ENCODE data around the gene USF2. TPM values are rescaled to one million over a fixed set of nuclear protein-coding genes. Genes with fewer than 3 reads are reported as not detected.

Gene USF2
- total RNA-seq, 2 experiments from 2014 or later: 138 to 154 TPM

DNA sequence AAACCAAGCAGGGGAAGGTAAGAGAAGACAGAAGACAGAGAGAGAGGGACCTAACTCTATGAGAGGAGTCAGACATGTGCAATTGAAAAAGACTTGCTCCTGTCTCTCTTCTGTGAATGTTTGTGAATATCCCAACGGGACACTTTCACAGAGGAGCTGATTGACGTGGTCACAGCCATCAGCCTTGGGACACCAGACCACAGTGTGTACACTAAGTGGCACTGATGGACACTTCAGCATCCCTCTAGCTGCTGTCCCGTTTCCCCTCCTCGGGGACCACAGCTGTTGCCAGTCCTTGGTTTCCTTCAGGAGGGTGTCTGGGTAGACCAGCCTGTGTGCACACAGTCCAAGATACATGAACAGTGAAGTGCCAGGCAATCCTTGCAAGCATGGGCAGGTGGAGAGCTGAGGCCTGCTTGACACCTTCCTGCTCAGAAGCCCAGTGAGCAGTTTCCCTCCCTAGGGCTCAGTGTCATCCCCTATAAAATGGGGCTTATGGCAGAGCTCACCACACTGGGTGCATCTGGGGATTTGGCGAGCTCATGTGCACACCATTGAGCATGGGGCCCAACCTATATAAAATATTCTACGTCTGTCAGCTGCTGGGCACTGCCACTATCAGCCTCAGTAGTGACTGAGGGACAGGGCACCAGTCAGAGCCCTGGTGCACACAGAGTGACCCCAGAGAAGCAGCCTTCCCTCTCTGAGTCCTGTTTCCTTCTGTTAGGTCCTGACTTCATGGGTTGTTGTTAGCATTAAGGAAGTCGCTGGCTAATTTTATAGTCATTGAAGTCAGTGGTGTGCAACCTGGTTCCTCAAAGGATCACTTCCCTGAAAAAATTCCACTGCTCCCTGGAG, 4.3 kb upstream of the USF2 start:
- Mint-ChIP-seq H3K9me3 (ENCODE audit: low read depth) (no peaks in the 10 kb centered on the region), H3K4me3 (no peak overlapping the region), H3K36me3 (peaks cover 4% of the 10 kb centered on the region), H3K27me3 (no peaks in the 10 kb centered on the region), H3K4me1 (peaks cover 11% of the 10 kb centered on the region), H3K27ac (peak overlapping the region; percentile 17)
- DNase-seq: no peak
- CTCF ChIA-PET: interaction anchor here (0.8 to 2.7 kb wide), 5 partner anchors 10 to 123 kb away, joined by 3 to 14 read pairs (median 4); partner anchors contain the start of gene FXYD7
- no peak for ATAC-seq

DNA sequence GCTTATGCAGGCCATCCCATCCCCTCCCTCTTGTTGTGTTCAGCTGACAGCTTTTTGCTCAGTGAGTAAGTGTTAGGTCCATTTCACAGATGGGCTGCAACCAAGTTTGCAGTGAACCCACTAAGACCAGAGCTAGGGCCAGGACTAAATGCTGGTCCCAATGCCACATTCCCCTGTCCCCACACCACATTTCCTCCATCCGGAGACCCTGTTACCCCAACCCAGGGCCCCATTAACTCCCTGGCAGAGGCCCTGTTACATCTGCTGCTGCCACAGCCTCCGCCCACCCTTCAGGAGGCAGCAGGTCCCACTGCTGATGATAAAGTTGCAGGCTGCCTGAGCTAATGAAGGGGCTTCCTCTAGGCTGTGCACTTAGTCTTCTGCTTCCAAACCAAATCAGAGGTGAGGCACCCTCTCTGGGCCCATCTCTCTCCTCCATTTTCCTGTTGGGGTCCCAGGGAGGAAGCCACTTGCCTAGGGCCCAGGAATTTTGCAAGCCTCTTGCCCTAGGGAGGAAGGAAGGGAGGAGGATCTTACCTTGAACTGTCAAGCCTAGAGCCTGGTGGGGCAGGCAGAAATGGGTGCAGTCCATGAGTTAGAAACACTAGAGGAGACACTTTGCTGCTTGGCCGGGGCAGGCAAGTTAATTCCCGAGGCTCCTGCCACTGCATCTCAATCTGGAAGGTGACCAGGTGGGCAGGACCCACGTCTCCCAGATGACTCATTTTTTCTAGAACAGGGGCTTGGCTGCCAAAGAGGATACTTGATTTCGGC, 3.4 kb upstream of the USF2 start:
- peaks cover 4% of the 10 kb centered on the region for H3K36me3 Mint-ChIP-seq
- peak overlapping the region; percentile 63 for H3K27ac Mint-ChIP-seq
- H3K9me3 Mint-ChIP-seq (ENCODE audit: low read depth): no peaks in the 10 kb centered on the region
- DNase-seq (no peak), ATAC-seq (no peak)
- peak overlapping the region; percentile 40 for H3K4me3 Mint-ChIP-seq
- CTCF ChIA-PET: interaction anchor here (0.8 to 2.7 kb wide), 5 partner anchors 10 to 123 kb away, joined by 3 to 14 read pairs (median 4); partner anchors contain the start of gene FXYD7
- H3K4me1 Mint-ChIP-seq: peaks cover 14% of the 10 kb centered on the region
- H3K27me3 Mint-ChIP-seq: no peaks in the 10 kb centered on the region

DNA sequence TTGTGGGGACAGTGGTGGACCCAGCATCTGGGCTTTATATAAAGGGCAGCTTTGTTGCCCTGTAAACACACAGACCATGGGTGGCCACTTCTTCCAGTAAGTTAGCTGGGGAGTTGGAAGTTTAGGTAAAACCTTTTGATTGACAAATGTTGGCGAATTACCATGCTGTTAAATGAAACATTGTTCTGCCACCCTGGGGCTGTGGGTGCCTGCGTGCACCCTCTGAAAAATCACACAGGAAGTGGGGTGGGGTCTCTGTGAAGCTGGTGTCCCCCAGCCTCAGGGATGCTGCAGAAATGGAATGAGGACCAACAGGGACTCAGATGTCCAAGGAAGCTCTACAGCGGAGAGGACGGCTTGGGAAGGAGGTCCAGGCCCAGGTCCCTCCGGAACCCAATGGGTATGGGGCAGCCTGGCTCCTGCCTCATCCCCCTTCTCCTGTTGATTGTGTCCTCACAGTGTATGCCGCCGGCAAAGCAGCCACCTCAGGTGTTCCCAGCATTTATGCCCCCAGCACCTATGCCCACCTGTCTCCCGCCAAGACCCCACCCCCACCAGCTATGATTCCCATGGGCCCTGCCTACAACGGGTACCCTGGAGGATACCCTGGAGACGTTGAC, 2.8 kb upstream of the USF2 start:
- no peaks in the 10 kb centered on the region for H3K27me3 Mint-ChIP-seq
- ATAC-seq: no peak
- H3K36me3 Mint-ChIP-seq: peaks cover 9% of the 10 kb centered on the region
- CTCF ChIA-PET: interaction anchor here (1.7 kb wide), 1 partner anchor 123 kb away, joined by 5 read pairs; the partner anchor contains the start of gene FXYD7
- no peaks in the 10 kb centered on the region for H3K9me3 Mint-ChIP-seq (ENCODE audit: low read depth)
- H3K27ac Mint-ChIP-seq: peak overlapping the region; percentile 63
- H3K4me3 Mint-ChIP-seq: peak overlapping the region; percentile 40
- peaks cover 17% of the 10 kb centered on the region for H3K4me1 Mint-ChIP-seq
- DNase-seq: no peak

DNA sequence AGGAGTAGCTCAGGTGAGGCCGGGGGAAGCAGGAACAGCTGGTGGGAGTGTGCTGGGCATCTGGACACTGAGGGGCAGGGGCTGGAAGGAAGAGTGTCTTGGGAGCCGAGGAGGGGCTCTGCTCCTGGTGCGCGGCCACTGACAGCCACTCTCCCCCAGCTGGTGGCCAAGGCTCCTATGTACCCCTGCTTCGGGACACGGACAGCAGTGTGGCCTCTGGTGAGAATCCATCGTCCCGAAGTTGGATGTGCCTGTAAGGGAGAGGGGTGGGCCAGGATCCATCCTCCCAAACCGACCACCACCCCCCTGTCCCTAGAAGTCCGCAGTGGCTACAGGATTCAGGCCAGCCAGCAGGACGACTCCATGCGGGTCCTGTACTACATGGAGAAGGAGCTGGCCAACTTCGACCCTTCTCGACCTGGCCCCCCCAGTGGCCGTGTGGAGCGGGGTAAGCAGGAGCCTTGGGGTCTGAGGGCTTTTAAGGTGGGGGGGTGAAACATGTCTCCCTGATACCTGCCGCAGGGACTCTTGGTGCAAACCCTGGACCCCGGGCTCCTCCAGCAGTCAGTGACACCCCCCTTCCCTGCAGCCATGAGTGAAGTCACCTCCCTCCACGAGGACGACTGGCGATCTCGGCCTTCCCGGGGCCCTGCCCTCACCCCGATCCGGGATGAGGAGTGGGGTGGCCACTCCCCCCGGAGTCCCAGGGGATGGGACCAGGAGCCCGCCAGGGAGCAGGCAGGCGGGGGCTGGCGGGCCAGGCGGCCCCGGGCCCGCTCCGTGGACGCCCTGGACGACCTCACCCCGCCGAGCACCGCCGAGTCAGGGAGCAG, 2.0 kb upstream of the USF2 start:
- DNase-seq (no peak), ATAC-seq (no peak)
- no peaks in the 10 kb centered on the region for H3K9me3 Mint-ChIP-seq (ENCODE audit: low read depth)
- H3K4me1 Mint-ChIP-seq: peaks cover 17% of the 10 kb centered on the region
- peaks cover 16% of the 10 kb centered on the region for H3K36me3 Mint-ChIP-seq
- H3K27me3 Mint-ChIP-seq: no peaks in the 10 kb centered on the region
- peak overlapping the region; percentile 89 for H3K4me3 Mint-ChIP-seq
- peak overlapping the region; percentile 90 for H3K27ac Mint-ChIP-seq
- CTCF ChIA-PET: no interaction called here

DNA sequence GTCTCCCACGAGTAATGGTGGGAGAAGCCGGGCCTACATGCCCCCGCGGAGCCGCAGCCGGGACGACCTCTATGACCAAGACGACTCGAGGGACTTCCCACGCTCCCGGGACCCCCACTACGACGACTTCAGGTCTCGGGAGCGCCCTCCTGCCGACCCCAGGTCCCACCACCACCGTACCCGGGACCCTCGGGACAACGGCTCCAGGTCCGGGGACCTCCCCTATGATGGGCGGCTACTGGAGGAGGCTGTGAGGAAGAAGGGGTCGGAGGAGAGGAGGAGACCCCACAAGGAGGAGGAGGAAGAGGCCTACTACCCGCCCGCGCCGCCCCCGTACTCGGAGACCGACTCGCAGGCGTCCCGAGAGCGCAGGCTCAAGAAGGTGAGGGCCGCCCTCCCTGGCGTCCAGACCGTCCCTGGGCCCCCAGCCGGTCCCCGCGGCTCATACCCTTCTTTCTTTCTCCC, 1.4 kb upstream of the USF2 start:
- Mint-ChIP-seq H3K27me3 (no peaks in the 10 kb centered on the region), H3K27ac (peak overlapping the region; percentile 90), H3K4me3 (peak overlapping the region; percentile 89), H3K4me1 (peaks cover 17% of the 10 kb centered on the region), H3K9me3 (ENCODE audit: low read depth) (no peaks in the 10 kb centered on the region), H3K36me3 (peaks cover 20% of the 10 kb centered on the region)
- ATAC-seq (peak; percentile 29), DNase-seq (peak; percentile 64)
- CTCF ChIA-PET: interaction anchor here (1.1 to 1.4 kb wide), 2 partner anchors 28 to 228 kb away, joined by 3 read pairs; no protein-coding TSS in a partner anchor

DNA sequence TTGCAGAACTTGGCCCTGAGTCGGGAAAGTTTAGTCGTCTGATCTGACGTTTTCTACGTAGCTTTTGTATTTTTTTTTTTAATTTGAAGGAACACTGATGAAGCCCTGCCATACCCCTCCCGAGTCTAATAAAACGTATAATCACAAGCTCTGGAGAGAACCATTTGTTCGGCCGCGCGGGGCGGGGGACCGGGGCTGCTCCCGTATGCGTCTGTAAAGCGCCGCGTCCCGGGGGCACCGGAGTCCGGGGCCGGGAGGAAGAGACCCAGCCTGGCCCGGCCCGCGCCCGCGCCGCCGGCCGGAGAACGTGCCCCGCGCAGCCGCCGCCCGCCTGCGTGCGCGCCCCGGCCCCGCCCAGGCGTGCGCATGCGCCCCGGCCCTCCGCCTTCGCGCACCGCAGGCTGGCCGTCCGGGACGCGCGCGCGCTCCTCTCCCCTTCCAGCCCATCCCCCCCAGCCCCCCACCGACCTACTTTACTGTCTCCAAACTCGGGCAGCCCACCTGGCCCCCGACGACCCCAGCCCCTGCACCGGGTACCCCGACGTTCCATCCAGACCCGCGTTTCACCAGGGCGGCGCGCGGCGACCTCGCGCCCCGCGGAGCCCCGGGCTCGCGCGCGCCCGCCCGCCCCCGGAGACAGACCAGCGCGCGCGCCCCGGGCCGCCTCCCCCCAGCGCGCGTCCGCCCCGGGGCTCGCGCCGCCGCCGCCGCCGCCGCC, 785 bp upstream of the USF2 start:
- Mint-ChIP-seq H3K4me1 (peaks cover 17% of the 10 kb centered on the region), H3K4me3 (peak overlapping the region; percentile 89), H3K9me3 (ENCODE audit: low read depth) (no peaks in the 10 kb centered on the region), H3K36me3 (peaks cover 21% of the 10 kb centered on the region), H3K27ac (peak overlapping the region; percentile 90), H3K27me3 (no peaks in the 10 kb centered on the region)
- CTCF ChIA-PET: interaction anchor here (1.1 to 3.3 kb wide), 3 partner anchors 28 to 227 kb away, joined by 3 to 16 read pairs (median 3); no protein-coding TSS in a partner anchor
- ATAC-seq: peak; percentile 72
- peak; percentile 79 for DNase-seq

DNA sequence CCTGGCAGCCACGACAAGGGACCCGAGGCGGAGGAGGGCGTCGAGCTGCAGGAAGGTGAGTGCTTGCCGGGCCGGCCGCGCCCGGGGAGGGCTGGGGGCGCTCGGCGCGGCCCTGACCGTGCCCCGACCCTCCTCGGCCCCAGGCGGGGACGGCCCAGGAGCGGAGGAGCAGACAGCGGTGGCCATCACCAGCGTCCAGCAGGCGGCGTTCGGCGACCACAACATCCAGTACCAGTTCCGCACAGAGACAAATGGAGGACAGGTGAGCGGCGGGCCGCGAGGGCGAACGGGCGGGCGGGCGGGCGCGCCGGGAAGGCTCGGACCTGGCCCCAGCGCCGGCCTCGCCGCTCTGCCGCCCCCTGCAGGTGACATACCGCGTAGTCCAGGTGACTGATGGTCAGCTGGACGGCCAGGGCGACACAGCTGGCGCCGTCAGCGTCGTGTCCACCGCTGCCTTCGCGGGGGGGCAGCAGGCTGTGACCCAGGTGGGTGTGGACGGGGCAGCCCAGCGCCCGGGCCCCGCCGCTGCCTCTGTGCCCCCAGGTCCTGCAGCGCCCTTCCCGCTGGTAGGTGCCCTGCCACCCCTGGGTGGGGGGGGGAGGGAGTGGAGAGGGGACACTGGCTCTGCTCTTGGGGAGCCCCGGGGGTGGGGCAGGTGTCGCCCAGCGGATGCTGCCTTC, 816 bp downstream of the USF2 start:
- peak; percentile 86 for DNase-seq
- Mint-ChIP-seq H3K36me3 (peaks cover 24% of the 10 kb centered on the region), H3K27ac (peak overlapping the region; percentile 54), H3K9me3 (ENCODE audit: low read depth) (no peaks in the 10 kb centered on the region), H3K4me3 (peak overlapping the region; percentile 62), H3K4me1 (peaks cover 19% of the 10 kb centered on the region), H3K27me3 (no peaks in the 10 kb centered on the region)
- CTCF ChIA-PET: interaction anchor here (0.6 to 3.3 kb wide), 5 partner anchors 19 to 225 kb away, joined by 3 to 16 read pairs (median 4); no protein-coding TSS in a partner anchor
- peak; percentile 63 for ATAC-seq

DNA sequence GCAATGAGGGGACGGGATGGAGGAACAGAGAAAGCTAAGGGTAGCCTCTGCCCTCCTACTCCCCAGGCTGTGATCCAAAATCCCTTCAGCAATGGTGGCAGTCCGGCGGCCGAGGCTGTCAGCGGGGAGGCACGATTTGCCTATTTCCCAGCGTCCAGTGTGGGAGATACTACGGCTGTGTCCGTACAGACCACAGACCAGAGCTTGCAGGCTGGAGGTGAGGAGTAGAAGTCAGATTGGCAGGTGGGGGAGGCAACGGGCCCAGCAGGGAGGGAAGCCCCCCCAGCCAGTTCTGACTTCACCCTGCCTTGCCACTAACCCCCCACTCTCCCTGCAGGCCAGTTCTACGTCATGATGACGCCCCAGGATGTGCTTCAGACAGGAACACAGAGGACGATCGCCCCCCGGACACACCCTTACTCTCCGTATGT, 1.6 kb downstream of the USF2 start:
- CTCF ChIA-PET: interaction anchor here (1.0 to 3.3 kb wide), 3 partner anchors 77 to 129 kb away, joined by 3 to 16 read pairs (median 5); partner anchors contain the start of gene FFAR1
- Mint-ChIP-seq H3K4me1 (peaks cover 19% of the 10 kb centered on the region), H3K36me3 (peaks cover 24% of the 10 kb centered on the region), H3K27me3 (no peaks in the 10 kb centered on the region), H3K4me3 (peak overlapping the region; percentile 62), H3K27ac (no peak overlapping the region), H3K9me3 (ENCODE audit: low read depth) (no peaks in the 10 kb centered on the region)
- DNase-seq (no peak), ATAC-seq (no peak)

DNA sequence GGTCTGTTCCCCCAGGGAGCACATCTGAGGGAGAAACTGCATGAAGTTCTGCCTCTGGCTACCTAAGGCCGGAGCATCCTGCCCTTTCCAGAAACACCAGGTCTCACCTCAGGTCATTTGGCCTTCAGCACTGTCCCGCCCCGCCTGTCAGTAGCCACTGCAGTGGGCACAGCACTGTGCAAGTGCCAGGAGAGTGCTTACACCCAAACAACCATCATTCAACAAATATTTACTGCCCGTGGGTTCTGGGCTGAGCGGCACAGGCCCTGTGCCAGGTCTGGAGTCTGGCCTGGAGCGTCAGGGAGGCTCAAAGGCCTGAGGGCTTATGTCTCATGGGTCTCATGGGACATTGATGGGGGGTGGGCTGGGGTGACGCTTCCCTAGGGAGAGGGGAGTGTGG, 2.8 kb downstream of the USF2 start:
- Mint-ChIP-seq H3K27me3 (no peaks in the 10 kb centered on the region), H3K27ac (no peak overlapping the region), H3K4me3 (no peak overlapping the region), H3K4me1 (peaks cover 9% of the 10 kb centered on the region), H3K9me3 (ENCODE audit: low read depth) (no peaks in the 10 kb centered on the region), H3K36me3 (peaks cover 21% of the 10 kb centered on the region)
- ATAC-seq: no peak
- CTCF ChIA-PET: no interaction called here
- DNase-seq: no peak

DNA sequence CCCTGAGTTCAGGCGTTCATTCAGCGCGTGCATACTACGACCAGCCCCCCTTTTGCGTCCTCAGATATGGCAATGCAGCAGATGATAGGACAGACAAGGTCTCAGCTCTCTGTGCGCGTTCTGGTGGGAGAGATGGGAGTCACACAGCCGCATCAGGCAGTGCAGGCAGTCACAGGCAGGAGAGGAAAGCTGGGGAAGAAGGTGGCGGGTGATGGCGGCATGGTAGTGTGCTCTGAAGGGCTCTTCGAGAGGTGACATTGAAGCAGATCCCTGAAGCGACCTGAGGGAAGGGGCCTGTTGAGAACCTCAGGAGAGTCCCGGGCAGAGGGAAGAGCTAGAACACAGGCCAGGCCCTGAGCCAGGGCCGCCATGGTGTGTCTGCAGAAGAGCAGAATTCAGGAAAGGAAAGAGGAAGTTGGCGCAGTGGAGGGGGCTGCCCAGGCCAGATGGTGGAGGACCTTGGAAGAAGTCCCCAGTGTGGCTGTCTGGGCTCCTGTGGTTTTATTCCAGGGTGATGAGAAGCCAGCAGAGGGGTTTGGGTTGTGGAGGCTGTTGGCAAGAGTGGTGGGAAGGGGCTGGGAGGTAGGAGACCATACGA, 3.5 kb downstream of the USF2 start:
- peaks cover 21% of the 10 kb centered on the region for H3K36me3 Mint-ChIP-seq
- ATAC-seq (no peak), DNase-seq (no peak)
- H3K9me3 Mint-ChIP-seq (ENCODE audit: low read depth): no peaks in the 10 kb centered on the region
- H3K4me1 Mint-ChIP-seq: peaks cover 7% of the 10 kb centered on the region
- CTCF ChIA-PET: no interaction called here
- H3K27ac Mint-ChIP-seq: no peak overlapping the region
- no peaks in the 10 kb centered on the region for H3K27me3 Mint-ChIP-seq
- no peak overlapping the region for H3K4me3 Mint-ChIP-seq

DNA sequence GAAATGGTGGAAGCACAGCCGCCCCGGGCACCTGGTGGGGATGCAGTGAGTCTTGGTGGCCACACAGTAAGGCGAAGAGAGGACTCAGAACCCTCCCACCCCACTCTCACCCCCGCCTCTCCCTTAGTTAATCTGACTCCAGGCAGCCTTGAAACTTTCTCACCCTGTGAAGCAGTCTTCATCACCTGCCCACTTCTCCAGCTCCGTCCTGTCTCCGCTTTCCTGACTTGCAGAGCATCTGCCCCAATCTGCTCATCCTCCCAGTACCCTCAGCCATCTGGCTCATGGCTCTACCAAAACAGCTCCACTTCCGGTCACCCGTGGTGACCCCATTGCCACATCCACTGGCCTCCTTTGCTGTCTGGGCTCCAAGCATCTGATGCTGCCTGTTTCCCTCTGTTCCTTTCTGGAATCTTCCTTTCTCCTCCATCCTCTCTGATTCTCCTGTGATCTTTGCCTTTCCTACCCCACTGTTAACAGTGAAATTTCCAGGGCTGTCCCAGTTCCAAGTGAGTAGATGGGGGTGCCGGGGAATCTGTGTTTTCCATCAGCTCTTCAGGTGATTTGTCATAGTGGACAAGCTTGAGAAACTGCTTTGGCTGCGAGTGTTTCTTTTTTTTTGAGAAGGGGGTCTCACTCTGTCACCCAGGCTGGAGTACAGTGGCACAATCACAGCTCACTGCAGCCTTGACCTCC, 4.3 kb downstream of the USF2 start:
- no peaks in the 10 kb centered on the region for H3K27me3 Mint-ChIP-seq
- H3K27ac Mint-ChIP-seq: peak overlapping the region; percentile 40
- H3K4me1 Mint-ChIP-seq: peaks cover 7% of the 10 kb centered on the region
- ATAC-seq (no peak), DNase-seq (no peak)
- no peaks in the 10 kb centered on the region for H3K9me3 Mint-ChIP-seq (ENCODE audit: low read depth)
- CTCF ChIA-PET: no interaction called here
- no peak overlapping the region for H3K4me3 Mint-ChIP-seq
- peaks cover 20% of the 10 kb centered on the region for H3K36me3 Mint-ChIP-seq

Measured in activated CD8-positive, alpha-beta memory T cell treated with anti-CD3 and anti-CD28 coated beads, Interleukin-2, amount 10 ng/mL, durations not matched to agents 7 days and 5 days (primary cell).